ENCODE data around the gene NKPD1. TPM values are rescaled to one million over a fixed set of nuclear protein-coding genes. Genes with fewer than 3 reads are reported as not detected.

Gene NKPD1
- polyA plus RNA-seq, 1 donor (not counting 4 experiments of a cell fraction or from before 2014, with no cell fraction given), result 0.37 TPM

GRCh38 chr19:45170146-45171106 is 9.6 kb upstream of the NKPD1 start:
- TF ChIP-seq EZH2 (IDR thresholded peaks at IDR 0.05; ENCODE audit: low read length), result no peak
- TF ChIP-seq CTCF (optimal IDR thresholded peaks at IDR 0.05 in 1 of 3, IDR thresholded peaks at IDR 0.05 in 1 of 3, conservative IDR thresholded peaks at IDR 0.05 in 1 of 3; ENCODE audit: extremely low read depth in 1 of 3, insufficient read depth in 2 of 3, low read length in 3 of 3), result no peak
- dilution Hi-C loops (cut with MboI; ENCODE audit: extremely low pct_ligation_motif_present, low sequenced_read_pairs), result no loop called here
- H3K79me2 ChIP-seq (ENCODE audit: control insufficient read depth, insufficient read depth, low read length), result no peaks in the 10 kb centered on the region
- H4K20me1 ChIP-seq (ENCODE audit: control insufficient read depth, extremely low read depth, insufficient read depth, low read length), result no peaks in the 10 kb centered on the region
- no peak overlapping the region for H2AFZ ChIP-seq (ENCODE audit: control insufficient read depth, low read length)
- peaks cover 6% of the 10 kb centered on the region for H3K4me1 ChIP-seq (ENCODE audit: control insufficient read depth, extremely low read depth, insufficient read depth, low read length)
- no peak overlapping the region for H3K4me3 ChIP-seq (ENCODE audit: control insufficient read depth in 2 of 3, extremely low read depth in 1 of 3, insufficient read depth in 2 of 3, low read depth in 1 of 3, low read length in 3 of 3)
- no peak overlapping the region for H3K27ac ChIP-seq (ENCODE audit: control insufficient read depth, insufficient read depth, low read length)
- no peaks in the 10 kb centered on the region for H3K9me1 ChIP-seq (ENCODE audit: control insufficient read depth, extremely low read depth, insufficient read depth, low read length)
- H3K4me2 ChIP-seq (ENCODE audit: control insufficient read depth, extremely low read depth, insufficient read depth, low read depth, low read length), result no peak overlapping the region
- no peaks in the 10 kb centered on the region for H3K36me3 ChIP-seq (ENCODE audit: control insufficient read depth in 2 of 2, extremely low read depth in 1 of 2, insufficient read depth in 2 of 2, low read length in 2 of 2)
- H3K27me3 ChIP-seq (ENCODE audit: control insufficient read depth, extremely low read depth, insufficient read depth, low read length), result no peaks in the 10 kb centered on the region
- FAIRE-seq, result no peak
- H3K9me3 ChIP-seq (ENCODE audit: control insufficient read depth, low read depth, low read length), result no peaks in the 10 kb centered on the region
- DNase-seq (ENCODE audit: low read depth, low spot score), result no peak
- H3K9ac ChIP-seq (ENCODE audit: control insufficient read depth, extremely low read depth, insufficient read depth, low read length), result no peak overlapping the region

GRCh38 chr19:45169602-45170001 is 8.8 kb upstream of the NKPD1 start:
- Histone ChIP-seq H3K4me1 (ENCODE audit: control insufficient read depth, extremely low read depth, insufficient read depth, low read length) (peaks cover 9% of the 10 kb centered on the region), H3K4me3 (ENCODE audit: control insufficient read depth in 2 of 3, extremely low read depth in 1 of 3, insufficient read depth in 2 of 3, low read depth in 1 of 3, low read length in 3 of 3) (no peak overlapping the region), H3K4me2 (ENCODE audit: control insufficient read depth, extremely low read depth, insufficient read depth, low read depth, low read length) (no peak overlapping the region), H2AFZ (ENCODE audit: control insufficient read depth, low read length) (no peak overlapping the region), H3K36me3 (ENCODE audit: control insufficient read depth in 2 of 2, extremely low read depth in 1 of 2, insufficient read depth in 2 of 2, low read length in 2 of 2) (no peaks in the 10 kb centered on the region), H3K79me2 (ENCODE audit: control insufficient read depth, insufficient read depth, low read length) (no peaks in the 10 kb centered on the region), H4K20me1 (ENCODE audit: control insufficient read depth, extremely low read depth, insufficient read depth, low read length) (no peaks in the 10 kb centered on the region), H3K27me3 (ENCODE audit: control insufficient read depth, extremely low read depth, insufficient read depth, low read length) (no peaks in the 10 kb centered on the region), H3K9me1 (ENCODE audit: control insufficient read depth, extremely low read depth, insufficient read depth, low read length) (no peaks in the 10 kb centered on the region), H3K27ac (ENCODE audit: control insufficient read depth, insufficient read depth, low read length) (no peak overlapping the region), H3K9me3 (ENCODE audit: control insufficient read depth, low read depth, low read length) (no peaks in the 10 kb centered on the region), H3K9ac (ENCODE audit: control insufficient read depth, extremely low read depth, insufficient read depth, low read length) (no peak overlapping the region)
- TF ChIP-seq CTCF (optimal IDR thresholded peaks at IDR 0.05 in 1 of 3, IDR thresholded peaks at IDR 0.05 in 1 of 3, conservative IDR thresholded peaks at IDR 0.05 in 1 of 3; ENCODE audit: extremely low read depth in 1 of 3, insufficient read depth in 2 of 3, low read length in 3 of 3) (no peak), EZH2 (IDR thresholded peaks at IDR 0.05; ENCODE audit: low read length) (no peak)
- dilution Hi-C loops (cut with MboI; ENCODE audit: extremely low pct_ligation_motif_present, low sequenced_read_pairs), result no loop called here
- no peak for DNase-seq (ENCODE audit: low read depth, low spot score)
- FAIRE-seq, result no peak

Data from keratinocyte (primary cell).